Natural killer cell treated with Interleukin-12 subunit alpha and Interleukin-12 subunit beta and Interleukin-15 and Interleukin-18, amount 100 ng/mL, for 72 hours (primary cell): ENCODE measurements around the gene IQCN. TPM values are rescaled to one million over a fixed set of nuclear protein-coding genes. Genes with fewer than 3 reads are reported as not detected.

ENCODE experiments used
- ATAC-seq, 2 donors: fragments of 150-1000 bp; cut with Tn5 transposase in 1 of 2; sonication (Bioruptor Pico), chemical (Tn5 transposase) in 1 of 2; 2 replicates each; pipeline ENCODE4 v1.10.0; 2021
- DNase-seq: peaks from one replicate; pipeline ENCODE4 v3.0.0; 2022; ENCODE audit warnings: low spot score
- H3K27ac Mint-ChIP-seq, 2 donors: 1 replicate in 1 of 2; 2 replicates in 1 of 2; pipeline ENCODE4 v1.8.0; 2022; ENCODE audit warnings: mixed read lengths in 2 of 2, mild to moderate bottlenecking in 1 of 2, moderate library complexity in 1 of 2
- H3K27me3 Mint-ChIP-seq, 2 donors: 1 replicate in 1 of 2; 2 replicates in 1 of 2; pipeline ENCODE4 v1.8.0; 2022; ENCODE audit warnings: mixed read lengths in 2 of 2
- H3K36me3 Mint-ChIP-seq: one replicate; pipeline ENCODE4 v1.8.0; 2022; ENCODE audit warnings: mixed read lengths
- H3K4me1 Mint-ChIP-seq, 2 donors: 1 replicate in 1 of 2; 2 replicates in 1 of 2; pipeline ENCODE4 v1.8.0; 2022; ENCODE audit warnings: low read depth in 2 of 2, mixed read lengths in 2 of 2, mild to moderate bottlenecking in 1 of 2
- H3K4me3 Mint-ChIP-seq: one replicate; pipeline ENCODE4 v1.8.0; 2022; ENCODE audit warnings: mixed read lengths
- H3K9me3 Mint-ChIP-seq: 2 replicates; pipeline ENCODE4 v1.8.0; 2022; ENCODE audit warnings: mixed read lengths
- total RNA-seq, 2 donors: library from RNA; stranded (reverse); gene quantifications; one replicate each; pipeline ENCODE4 v1.2.3, GENCODE V29; 2022

IQCN gene
- total RNA-seq, 2 donors from 2014 or later = 1.5 to 4.0 TPM

DNA sequence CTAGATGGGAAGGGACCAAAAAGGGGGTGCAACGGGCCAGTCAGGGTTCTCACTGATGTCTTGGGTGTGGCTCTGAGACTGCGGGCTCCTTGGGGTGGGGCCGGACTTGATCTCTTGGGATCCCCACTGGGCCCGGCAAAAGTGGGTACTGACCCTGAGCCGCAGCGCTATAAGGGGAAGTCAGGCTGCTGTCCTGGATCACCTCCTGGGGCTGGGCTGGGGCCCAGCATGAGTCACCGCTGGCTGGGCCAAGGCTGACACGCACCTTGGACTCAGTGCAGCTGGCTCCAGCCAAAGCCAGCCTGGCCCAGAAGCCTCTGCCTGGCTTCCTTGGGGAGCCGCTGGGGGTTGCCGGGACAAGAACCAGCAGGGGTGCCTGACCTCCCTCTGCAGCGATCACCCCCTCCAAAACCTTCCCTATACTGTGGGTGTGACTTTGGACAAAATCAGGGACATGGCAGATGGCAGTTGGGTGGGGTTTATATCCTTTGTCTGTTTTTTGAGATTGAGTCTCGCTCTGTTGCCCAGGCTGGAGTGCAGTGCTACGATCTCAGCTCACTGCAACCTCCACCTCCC, 617 bp upstream of the IQCN start:
- no peak for ATAC-seq
- H3K4me1 Mint-ChIP-seq = peaks cover 14 to 15% of the 10 kb centered on the region in 2 donors

DNA sequence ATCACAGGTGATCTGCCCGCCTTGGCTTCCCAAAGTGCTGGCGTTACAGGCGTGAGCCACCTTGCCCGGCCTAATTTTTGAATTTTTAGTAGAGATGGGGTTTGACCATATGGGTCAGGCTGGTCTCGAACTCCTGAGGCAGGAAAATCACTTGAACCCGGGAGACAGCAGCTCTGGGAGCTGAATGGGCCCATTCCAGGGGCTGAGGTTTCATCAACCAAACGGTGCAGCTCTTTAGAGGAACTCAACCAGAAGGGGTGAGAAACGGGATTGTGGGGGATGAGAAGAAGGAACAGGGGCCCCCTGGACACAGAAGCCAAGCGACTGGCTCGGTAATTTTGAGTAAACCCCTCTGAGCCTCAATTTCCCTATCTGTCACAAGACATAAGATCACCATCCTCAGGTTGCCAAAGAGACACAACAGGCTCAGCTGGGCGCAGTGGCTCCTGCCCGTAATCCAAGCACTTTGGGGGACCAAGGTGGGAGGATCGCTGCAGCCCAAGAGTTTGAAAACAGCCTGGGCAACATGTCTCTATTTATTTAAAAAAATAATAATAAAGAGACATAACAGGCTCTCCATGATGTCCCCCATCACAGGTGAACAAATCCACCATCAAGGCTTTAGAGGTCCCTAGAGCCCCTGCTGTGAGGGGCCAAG, 562 bp downstream of the IQCN start:
- no peaks in the 10 kb centered on the region for H3K9me3 Mint-ChIP-seq

More for the DNA sequence above, 617 bp upstream of the IQCN start:
- Mint-ChIP-seq H3K36me3 (peaks cover 9% of the 10 kb centered on the region), H3K9me3 (no peaks in the 10 kb centered on the region), H3K4me3 (no peak overlapping the region), H3K27me3 (no peaks in the 10 kb centered on the region), H3K27ac (no peak overlapping the region)
- DNase-seq = no peak

DNA sequence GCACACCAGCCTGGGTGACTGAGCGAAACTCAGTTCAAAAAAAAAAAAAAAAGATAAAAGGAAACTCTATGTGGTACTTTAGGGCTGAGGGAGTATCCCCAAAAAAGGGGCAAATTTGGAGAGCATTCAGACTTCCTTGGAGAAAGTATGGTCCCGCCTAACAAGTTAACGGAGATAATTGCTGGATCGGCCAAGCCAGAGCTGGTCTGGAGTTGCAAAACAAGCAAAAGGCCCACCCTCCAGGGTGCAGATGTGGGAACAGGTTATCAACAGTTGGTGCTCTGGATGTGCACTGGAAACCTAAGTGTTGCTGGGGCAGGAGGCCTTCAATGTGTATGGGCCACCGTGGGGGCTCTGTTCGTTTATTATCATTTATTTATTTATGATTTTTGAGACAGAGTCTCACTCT, 2.8 kb downstream of the IQCN start:
- Mint-ChIP-seq H3K27ac (no peak overlapping the region), H3K27me3 (no peaks in the 10 kb centered on the region), H3K36me3 (no peaks in the 10 kb centered on the region), H3K4me3 (no peak overlapping the region), H3K4me1 (peaks cover 0 to 3% of the 10 kb centered on the region in 2 donors), H3K9me3 (no peaks in the 10 kb centered on the region)
- ATAC-seq (no peak), DNase-seq (no peak)

More for the DNA sequence above, 562 bp downstream of the IQCN start:
- DNase-seq (no peak), ATAC-seq (no peak)
- H3K27me3 Mint-ChIP-seq = no peaks in the 10 kb centered on the region
- H3K27ac Mint-ChIP-seq = no peak overlapping the region
- H3K36me3 Mint-ChIP-seq = no peaks in the 10 kb centered on the region
- no peak overlapping the region for H3K4me3 Mint-ChIP-seq
- peaks cover 3 to 6% of the 10 kb centered on the region in 2 donors for H3K4me1 Mint-ChIP-seq

DNA sequence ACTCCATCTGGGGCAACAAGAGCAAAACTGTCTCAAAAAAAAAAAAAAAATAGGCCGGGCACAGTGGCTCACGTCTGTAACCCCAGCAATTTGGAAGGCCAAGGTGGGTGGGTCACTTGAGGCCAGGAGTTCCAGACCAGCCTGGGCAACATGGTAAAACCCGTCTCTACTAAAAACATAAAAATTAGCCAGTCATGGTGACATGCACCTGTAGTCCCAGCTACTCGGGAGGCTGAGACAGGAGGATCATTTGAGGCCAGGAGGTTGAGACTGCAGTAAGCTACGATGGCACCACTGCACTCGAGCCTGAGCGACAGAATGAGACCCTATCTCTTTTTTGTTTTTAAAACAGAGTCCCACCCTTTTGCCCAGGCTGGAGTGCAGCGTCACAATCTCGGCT, 3.9 kb downstream of the IQCN start:
- Mint-ChIP-seq H3K4me3 (no peak overlapping the region), H3K27me3 (no peaks in the 10 kb centered on the region), H3K4me1 (peaks cover 0 to 6% of the 10 kb centered on the region in 2 donors), H3K9me3 (no peaks in the 10 kb centered on the region), H3K36me3 (no peaks in the 10 kb centered on the region), H3K27ac (no peak overlapping the region)
- no peak for ATAC-seq
- DNase-seq = no peak

DNA sequence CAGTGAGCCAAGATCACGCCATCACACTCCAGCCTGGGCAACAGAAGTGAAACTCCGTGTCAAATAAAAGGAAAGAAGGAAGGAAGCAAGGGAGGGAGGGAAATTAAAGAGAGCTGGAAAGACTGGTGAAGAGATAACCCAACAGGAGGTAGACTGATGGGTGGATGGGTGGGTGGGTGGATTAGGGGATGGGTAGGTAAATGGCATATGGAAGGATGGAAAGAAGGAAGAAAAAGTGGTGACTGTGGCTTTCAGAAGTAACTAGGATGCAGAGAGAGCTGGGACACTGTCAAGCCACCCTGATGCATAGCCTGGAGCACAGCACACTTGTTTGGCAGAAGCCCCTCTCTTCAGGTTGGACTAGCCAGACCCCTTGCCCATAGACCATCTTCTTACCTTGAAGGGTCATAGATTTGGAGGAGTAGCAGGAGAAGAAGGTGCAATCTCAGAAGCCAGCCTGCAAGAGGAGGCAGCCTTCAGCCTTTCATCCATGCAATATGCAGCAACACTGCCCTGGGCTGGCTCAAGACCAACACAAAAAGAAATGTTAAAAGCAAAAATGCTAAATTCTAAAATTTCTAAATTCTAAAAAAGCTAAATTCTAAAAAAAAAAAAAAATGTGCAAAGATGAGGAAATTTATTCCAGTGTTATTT, 5.1 kb downstream of the IQCN start:
- Mint-ChIP-seq H3K4me1 (peaks cover 0 to 6% of the 10 kb centered on the region in 2 donors), H3K27me3 (no peaks in the 10 kb centered on the region), H3K27ac (no peak overlapping the region), H3K36me3 (no peaks in the 10 kb centered on the region), H3K9me3 (no peaks in the 10 kb centered on the region), H3K4me3 (no peak overlapping the region)
- DNase-seq (no peak), ATAC-seq (no peak)

DNA sequence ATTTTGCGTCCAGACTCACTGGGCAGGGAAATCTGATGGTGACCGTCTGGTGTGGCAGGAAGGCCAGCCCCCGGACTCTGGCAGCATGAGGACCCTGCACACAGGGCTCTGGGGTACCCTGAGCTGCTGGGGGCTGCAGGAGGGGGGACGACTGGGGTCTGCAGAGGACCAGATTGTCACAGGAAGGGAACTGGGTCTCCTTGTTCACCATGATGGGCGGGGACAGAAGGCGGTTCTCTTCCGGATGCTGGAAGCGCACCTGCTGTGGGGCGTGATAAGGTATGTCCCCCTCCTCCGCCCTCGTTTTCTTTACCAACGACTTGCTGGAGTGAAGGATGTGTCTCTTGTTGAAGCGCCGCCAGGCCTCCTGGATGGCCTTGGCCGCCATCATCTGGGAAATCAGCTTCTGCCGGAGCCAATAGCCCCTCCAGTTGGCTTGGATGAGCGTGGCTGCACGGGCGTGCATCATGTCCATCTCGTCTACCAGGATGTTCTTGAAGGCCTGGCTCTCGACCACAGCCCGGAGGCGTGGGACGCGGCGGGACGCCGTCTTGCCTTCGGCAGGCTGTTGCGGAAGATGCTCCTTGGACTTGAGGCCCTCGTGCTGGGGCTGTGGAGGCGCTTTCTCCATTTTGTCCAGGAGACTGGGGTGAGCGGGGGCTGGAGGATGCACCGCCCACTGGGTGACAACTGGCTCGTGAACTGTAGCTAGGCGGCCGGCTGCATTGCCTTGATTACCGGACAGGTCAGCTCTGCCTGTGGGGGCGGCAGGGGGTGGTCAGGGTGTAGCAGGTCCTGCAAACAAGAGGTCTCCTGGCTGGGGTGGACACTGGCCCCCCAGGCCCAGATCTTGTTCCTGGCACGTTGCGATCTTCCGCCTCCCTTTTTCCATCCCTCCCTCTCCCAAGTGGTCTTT, 7.2 kb downstream of the IQCN start:
- no peaks in the 10 kb centered on the region for H3K27me3 Mint-ChIP-seq
- peaks cover 0 to 6% of the 10 kb centered on the region in 2 donors for H3K4me1 Mint-ChIP-seq
- no peaks in the 10 kb centered on the region for H3K9me3 Mint-ChIP-seq
- no peak overlapping the region for H3K27ac Mint-ChIP-seq
- H3K36me3 Mint-ChIP-seq = no peaks in the 10 kb centered on the region
- ATAC-seq (no peak), DNase-seq (no peak)
- H3K4me3 Mint-ChIP-seq = no peak overlapping the region

- no peaks in the 10 kb centered on the region for H3K27me3 Mint-ChIP-seq
- H3K4me1 Mint-ChIP-seq = peaks cover 0 to 10% of the 10 kb centered on the region in 2 donors
- no peak overlapping the region for H3K27ac Mint-ChIP-seq
- no peak for ATAC-seq
- H3K36me3 Mint-ChIP-seq = no peaks in the 10 kb centered on the region
- DNase-seq = no peak
- H3K9me3 Mint-ChIP-seq = no peaks in the 10 kb centered on the region
- no peak overlapping the region for H3K4me3 Mint-ChIP-seq
These were observed 8.7 kb downstream of the IQCN start for GRCh38 chr19:18265582-18265981.

- Mint-ChIP-seq H3K4me3 (no peak overlapping the region), H3K36me3 (no peaks in the 10 kb centered on the region), H3K9me3 (no peaks in the 10 kb centered on the region), H3K27ac (no peak overlapping the region), H3K4me1 (peaks cover 0 to 10% of the 10 kb centered on the region in 2 donors), H3K27me3 (no peaks in the 10 kb centered on the region)
- DNase-seq (no peak), ATAC-seq (no peak)
These were observed 9.2 kb downstream of the IQCN start for GRCh38 chr19:18264971-18265540.

DNA sequence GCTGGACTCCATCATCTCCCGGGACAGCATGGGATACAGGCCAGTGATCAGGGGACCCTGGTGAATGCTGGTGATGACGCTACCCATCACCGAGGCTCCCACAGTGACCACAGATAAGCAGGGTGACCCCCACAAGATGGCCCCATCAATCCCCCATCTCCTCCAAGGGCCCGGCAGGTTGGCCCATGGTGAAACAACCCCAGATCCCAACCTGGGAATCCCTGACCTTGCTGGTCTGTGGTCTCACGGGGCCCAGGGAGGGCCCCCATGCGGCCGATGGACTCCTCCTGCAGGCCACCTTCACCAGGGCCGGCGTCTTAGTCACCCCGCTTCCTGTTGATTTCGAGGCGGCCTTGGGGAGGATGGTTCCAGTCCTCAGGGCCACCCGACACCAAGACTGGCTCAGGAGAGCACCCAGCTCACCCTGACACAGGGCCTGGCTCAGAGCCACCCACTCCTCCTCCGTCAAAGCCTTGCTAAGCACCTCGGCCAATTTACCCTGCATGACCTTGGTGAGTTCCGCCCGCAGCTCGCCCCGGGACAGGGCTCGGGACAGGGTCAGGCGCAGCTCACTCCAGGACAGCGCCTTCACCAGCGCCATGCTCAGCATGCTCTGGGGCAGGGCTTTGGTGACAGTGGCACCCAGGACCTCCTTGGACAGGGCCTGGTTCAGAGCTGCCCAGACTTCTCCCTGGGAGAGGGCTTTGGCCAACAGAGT, 10.0 kb downstream of the IQCN start:
- Mint-ChIP-seq H3K9me3 (no peaks in the 10 kb centered on the region), H3K27me3 (no peaks in the 10 kb centered on the region), H3K4me1 (peaks cover 0 to 10% of the 10 kb centered on the region in 2 donors), H3K36me3 (no peaks in the 10 kb centered on the region), H3K27ac (no peak overlapping the region), H3K4me3 (no peak overlapping the region)
- ATAC-seq = no peak
- DNase-seq = no peak

- H3K27ac Mint-ChIP-seq = no peak overlapping the region
- H3K9me3 Mint-ChIP-seq = no peaks in the 10 kb centered on the region
- ATAC-seq = no peak
- H3K27me3 Mint-ChIP-seq = no peaks in the 10 kb centered on the region
- peaks cover 0 to 7% of the 10 kb centered on the region in 2 donors for H3K4me1 Mint-ChIP-seq
- no peaks in the 10 kb centered on the region for H3K36me3 Mint-ChIP-seq
- H3K4me3 Mint-ChIP-seq = no peak overlapping the region
- DNase-seq = no peak
These were observed 10.7 kb downstream of the IQCN start for GRCh38 chr19:18263324-18264136.

GRCh38 chr19:18262917-18263316, 11.3 kb downstream of the IQCN start:
- H3K4me1 Mint-ChIP-seq = peaks cover 0 to 7% of the 10 kb centered on the region in 2 donors
- H3K36me3 Mint-ChIP-seq = no peaks in the 10 kb centered on the region
- no peaks in the 10 kb centered on the region for H3K9me3 Mint-ChIP-seq
- H3K27me3 Mint-ChIP-seq = no peaks in the 10 kb centered on the region
- no peak for ATAC-seq
- no peak overlapping the region for H3K27ac Mint-ChIP-seq
- DNase-seq = no peak
- H3K4me3 Mint-ChIP-seq = no peak overlapping the region

DNA sequence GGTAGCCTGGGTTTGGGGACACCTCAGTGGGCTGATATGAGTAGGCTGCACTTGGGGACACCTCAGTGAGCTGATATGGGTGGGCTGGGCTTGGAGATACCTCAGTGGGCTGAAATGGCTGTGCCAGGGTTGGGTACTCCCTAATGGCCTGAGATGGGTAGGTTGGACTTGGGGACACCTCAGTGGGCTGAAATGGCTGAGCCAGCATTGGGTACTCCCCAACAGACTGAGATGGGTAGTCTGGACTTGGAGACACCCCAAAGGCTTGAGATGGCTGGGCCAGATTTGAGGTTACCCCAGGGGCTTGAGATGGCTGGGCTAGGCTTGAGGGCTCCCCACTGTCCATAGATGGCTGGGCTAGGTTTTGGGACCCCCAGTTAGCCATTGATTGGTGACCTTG, 12.1 kb downstream of the IQCN start:
- no peak for DNase-seq
- H3K4me1 Mint-ChIP-seq = peaks cover 0 to 7% of the 10 kb centered on the region in 2 donors
- H3K4me3 Mint-ChIP-seq = no peak overlapping the region
- no peaks in the 10 kb centered on the region for H3K9me3 Mint-ChIP-seq
- H3K27ac Mint-ChIP-seq = no peak overlapping the region
- H3K27me3 Mint-ChIP-seq = no peaks in the 10 kb centered on the region
- no peak for ATAC-seq
- no peaks in the 10 kb centered on the region for H3K36me3 Mint-ChIP-seq
